GM19023 (cell line): ENCODE data around the gene PCDHGA6.
A peak's percentile ranks its signal among the peaks of the same experiment; 100 is the strongest.
"Not testable (repeated sequence)": the region's sequence is repeated elsewhere in the genome, so short reads cannot be mapped to it uniquely, and the experiment has no call there.

ENCODE experiments used
- ATAC-seq: cut with Tn5 transposase; IDR thresholded peaks from one replicate; pipeline ENCODE4 v1.9.1; 2021; ENCODE audit warnings: mild to moderate bottlenecking, moderate library complexity; ENCODE audit not compliant: unreplicated experiment

PCDHGA6 gene

GRCh38 chr5:141373673-141374317 is at the start of gene PCDHGA6:
Gene PCDHGA6 (plus strand): TSS chr5:141373891. CDS start chr5:141374084, 193 bp downstream.
- no peak for ATAC-seq

DNA sequence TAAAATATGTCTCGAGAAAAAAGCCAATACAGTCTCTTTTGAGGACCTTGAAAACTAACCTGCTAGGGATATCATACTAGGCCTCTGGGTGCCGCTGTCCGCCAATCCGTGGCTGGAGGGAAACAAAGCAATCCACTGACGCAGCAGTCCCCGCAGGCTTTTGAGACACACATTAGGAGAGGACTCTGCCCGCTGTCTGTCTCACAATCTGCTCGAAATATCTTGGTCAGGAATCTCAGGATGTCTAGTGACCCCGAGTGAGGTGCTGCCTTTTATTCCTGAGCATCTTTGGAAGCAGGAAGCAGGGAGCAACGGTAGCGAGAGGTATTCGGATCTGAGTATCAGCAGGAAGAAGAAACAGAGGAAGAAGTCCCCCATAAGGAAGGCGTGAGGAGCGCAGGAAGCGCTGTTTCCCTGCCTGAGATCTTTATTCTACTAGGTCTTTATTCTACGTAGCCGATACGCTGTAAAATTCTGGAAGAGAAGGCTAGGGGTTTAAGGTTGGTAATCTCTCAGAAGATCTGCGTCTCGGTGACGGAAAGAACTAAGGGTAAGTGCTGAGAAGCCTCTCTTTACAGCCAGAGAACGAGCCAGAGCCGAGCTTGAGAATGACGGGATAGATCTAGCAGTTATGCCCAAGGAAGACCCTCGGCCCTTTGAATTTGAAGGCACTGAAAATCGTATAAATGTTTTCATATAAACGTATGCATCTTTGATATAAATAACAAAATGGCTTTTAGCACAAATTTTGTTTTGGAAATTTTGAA is 47.4 kb upstream of the PCDHGA6 start:
- ATAC-seq = peak; percentile 89

GRCh38 chr5:141328231-141328630 is 45.5 kb upstream of the PCDHGA6 start:
- ATAC-seq = no peak

DNA sequence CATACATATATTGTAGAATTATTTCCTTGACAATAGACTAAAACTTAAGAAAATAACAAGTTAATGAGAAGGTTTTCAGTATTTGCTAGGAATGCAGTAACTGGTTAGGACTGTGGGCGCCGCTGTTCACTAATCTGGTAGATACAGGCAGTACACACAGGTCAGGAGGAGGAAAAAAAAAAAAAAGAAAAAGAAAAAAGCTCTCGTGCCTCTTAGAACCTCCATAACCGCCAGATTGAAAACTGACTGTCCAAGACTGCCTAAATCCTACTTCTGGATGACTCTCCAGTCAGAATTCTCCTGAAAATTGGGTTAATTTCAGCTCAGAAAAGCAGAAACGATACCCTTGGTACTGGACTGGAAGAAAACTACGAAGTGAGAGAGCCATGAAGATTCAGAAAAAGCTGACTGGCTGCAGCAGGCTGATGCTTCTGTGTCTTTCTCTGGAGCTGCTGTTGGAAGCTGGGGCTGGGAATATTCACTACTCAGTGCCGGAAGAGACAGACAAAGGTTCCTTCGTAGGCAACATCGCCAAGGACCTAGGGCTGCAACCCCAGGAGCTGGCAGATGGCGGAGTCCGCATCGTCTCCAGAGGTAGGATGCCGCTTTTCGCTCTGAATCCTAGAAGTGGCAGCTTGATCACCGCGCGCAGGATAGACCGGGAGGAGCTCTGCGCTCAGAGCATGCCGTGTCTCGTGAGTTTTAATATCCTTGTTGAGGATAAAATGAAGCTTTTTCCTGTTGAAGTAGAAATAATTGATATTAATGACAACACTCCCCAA is 43.2 kb upstream of the PCDHGA6 start, which contains the start of gene PCDHGA1:
Gene PCDHGA1, plus strand, starts transcription at position 216 of the 782 bp plus-strand sequence.
- ATAC-seq = no peak

DNA sequence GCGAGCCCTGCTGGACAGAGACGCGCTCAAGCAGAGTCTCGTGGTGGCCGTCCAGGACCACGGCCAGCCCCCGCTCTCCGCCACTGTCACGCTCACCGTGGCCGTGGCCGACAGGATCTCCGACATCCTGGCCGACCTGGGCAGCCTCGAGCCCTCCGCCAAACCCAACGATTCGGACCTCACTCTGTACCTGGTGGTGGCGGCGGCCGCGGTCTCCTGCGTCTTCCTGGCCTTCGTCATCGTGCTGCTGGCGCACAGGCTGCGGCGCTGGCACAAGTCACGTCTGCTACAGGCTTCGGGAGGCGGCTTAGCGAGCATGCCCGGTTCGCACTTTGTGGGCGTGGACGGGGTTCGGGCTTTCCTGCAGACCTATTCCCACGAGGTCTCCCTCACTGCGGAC is 41.1 kb upstream of the PCDHGA6 start:
- ATAC-seq = not testable (repeated sequence)

GRCh38 chr5:141338538-141339306 is 35.0 kb upstream of the PCDHGA6 start, which contains the start of gene PCDHGA2:
Gene PCDHGA2 (plus strand): TSS chr5:141338760.
- no peak for ATAC-seq

DNA sequence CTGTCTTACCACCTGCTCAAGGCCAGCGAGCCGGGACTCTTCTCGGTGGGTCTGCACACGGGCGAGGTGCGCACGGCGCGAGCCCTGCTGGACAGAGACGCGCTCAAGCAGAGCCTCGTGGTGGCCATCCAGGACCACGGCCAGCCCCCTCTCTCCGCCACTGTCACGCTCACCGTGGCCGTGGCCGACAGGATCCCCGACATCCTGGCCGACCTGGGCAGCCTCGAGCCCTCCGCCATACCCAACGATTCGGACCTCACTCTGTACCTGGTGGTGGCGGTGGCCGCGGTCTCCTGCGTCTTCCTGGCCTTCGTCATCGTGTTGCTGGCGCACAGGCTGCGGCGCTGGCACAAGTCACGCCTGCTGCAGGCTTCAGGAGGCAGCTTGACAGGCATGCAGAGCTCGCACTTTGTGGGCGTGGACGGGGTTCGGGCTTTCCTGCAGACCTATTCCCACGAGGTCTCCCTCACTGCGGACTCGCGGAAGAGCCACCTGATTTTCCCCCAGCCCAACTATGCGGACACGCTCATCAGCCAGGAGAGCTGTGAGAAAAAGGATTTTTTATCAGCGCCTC is 32.8 kb upstream of the PCDHGA6 start:
- ATAC-seq = not testable (repeated sequence)

GRCh38 chr5:141342773-141343172 is 30.9 kb upstream of the PCDHGA6 start:
- no peak for ATAC-seq

- ATAC-seq = no peak
Observed at GRCh38 chr5:141343242-141343952, 30.3 kb upstream of the PCDHGA6 start, which contains the start of gene PCDHGA3. Gene PCDHGA3 (plus strand): TSS chr5:141343829. CDS start chr5:141344034, 205 bp downstream.

GRCh38 chr5:141343953-141344463 is 29.7 kb upstream of the PCDHGA6 start:
- no peak for ATAC-seq

- no peak for ATAC-seq
Observed at GRCh38 chr5:141345327-141345726, 28.4 kb upstream of the PCDHGA6 start.

GRCh38 chr5:141346017-141346416 is 27.7 kb upstream of the PCDHGA6 start:
- not testable (repeated sequence) for ATAC-seq

DNA sequence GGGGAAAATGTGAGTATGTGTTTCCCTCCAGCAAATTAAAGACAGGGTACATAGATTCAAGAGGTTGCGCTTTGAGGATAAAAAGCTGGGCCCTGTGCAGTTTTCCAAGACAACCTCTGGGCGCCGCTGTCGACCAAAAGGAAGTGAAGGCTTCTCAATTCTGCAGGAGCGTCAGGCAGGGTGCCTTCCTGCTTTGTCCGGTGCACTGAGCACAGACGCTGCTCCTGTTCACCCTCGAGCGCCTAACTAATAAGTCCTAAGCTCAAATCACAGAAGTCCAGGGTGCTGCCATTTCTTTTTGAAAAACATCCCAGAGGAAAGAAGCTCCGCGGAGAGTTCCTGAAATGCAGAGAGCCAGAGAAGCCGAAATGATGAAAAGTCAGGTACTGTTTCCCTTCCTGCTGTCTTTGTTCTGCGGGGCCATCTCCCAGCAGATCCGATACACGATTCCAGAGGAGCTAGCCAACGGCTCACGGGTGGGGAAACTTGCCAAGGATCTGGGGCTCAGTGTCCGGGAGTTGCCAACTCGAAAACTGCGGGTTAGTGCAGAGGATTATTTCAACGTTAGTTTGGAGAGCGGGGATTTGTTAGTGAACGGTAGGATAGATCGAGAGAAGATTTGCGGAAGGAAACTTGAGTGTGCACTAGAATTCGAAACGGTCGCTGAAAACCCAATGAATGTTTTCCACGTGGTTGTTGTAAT is 23.6 kb upstream of the PCDHGA6 start, which contains the start of gene PCDHGB1:
Gene PCDHGB1, plus strand, starts transcription at position 183 of the 703 bp plus-strand sequence. Its CDS starts 162 bp downstream, at position 345.
- no peak for ATAC-seq

DNA sequence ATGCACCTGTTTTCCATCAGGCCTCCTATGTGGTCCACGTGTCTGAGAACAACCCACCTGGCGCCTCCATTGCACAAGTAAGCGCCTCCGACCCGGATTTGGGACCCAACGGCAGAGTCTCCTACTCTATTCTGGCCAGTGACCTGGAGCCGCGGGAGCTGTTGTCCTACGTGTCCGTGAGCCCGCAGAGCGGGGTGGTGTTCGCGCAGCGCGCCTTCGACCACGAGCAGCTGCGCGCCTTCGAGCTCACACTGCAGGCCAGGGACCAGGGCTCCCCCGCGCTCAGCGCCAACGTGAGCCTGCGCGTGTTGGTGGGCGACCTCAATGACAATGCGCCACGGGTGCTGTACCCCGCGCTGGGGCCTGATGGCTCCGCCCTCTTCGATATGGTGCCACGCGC is 22.1 kb upstream of the PCDHGA6 start:
- ATAC-seq = no peak

- ATAC-seq = no peak
Observed at GRCh38 chr5:141354900-141355469, 18.7 kb upstream of the PCDHGA6 start, which contains the start of gene PCDHGA4. Gene PCDHGA4 (plus strand): TSS chr5:141355021. CDS start chr5:141355108, 87 bp downstream.

GRCh38 chr5:141355641-141356040 is 18.1 kb upstream of the PCDHGA6 start:
- ATAC-seq = no peak

- ATAC-seq = no peak
Observed at GRCh38 chr5:141356133-141356532, 17.6 kb upstream of the PCDHGA6 start.

- ATAC-seq = no peak
Observed at GRCh38 chr5:141356950-141357349, 16.7 kb upstream of the PCDHGA6 start.
